Keratinocyte (primary cell): Measurements from ENCODE around the gene TMEM238L. TPM values are rescaled to one million over a fixed set of nuclear protein-coding genes. Genes with fewer than 3 reads are reported as not detected.

Experiments
- DNase-seq: peaks from one replicate; pipeline ENCODE4 v3.0.0-alpha.2; 2011; ENCODE audit warnings: low read depth, missing footprints, low spot score
- FAIRE-seq: peaks from 2 replicates; lab custom pipeline; 2011; peaks lifted over from hg19 to GRCh38; lab: Jason Lieb, UNC
- H2AFZ ChIP-seq: 2 replicates; pipeline ENCODE4 v1.6.0; 2012; ENCODE audit warnings: low read length, control low read depth, inconsistent platforms; ENCODE audit not compliant: control insufficient read depth
- H3K27ac ChIP-seq: 2 replicates; pipeline ENCODE4 v1.5.1; 2011; ENCODE audit warnings: low read length; ENCODE audit not compliant: control insufficient read depth, insufficient read depth
- H3K27me3 ChIP-seq: 3 replicates; pipeline ENCODE4 v1.6.0; 2011; ENCODE audit warnings: low read length; ENCODE audit not compliant: control insufficient read depth, insufficient read depth; ENCODE audit errors: extremely low read depth
- H3K36me3 ChIP-seq, 2 experiments: 2 replicates in 1 of 2; 3 replicates in 1 of 2; pipeline ENCODE4 v1.5.1; 2011; ENCODE audit warnings: low read length in 2 of 2, mild to moderate bottlenecking in 1 of 2; ENCODE audit not compliant: control insufficient read depth in 2 of 2, insufficient read depth in 2 of 2; ENCODE audit errors: extremely low read depth in 1 of 2
- H3K4me1 ChIP-seq: 3 replicates; pipeline ENCODE4 v1.5.1; 2011; ENCODE audit warnings: low read length; ENCODE audit not compliant: control insufficient read depth, insufficient read depth; ENCODE audit errors: extremely low read depth
- H3K4me2 ChIP-seq: 3 replicates; pipeline ENCODE4 v1.6.0; 2011; ENCODE audit warnings: low read depth, low read length; ENCODE audit not compliant: control insufficient read depth, insufficient read depth; ENCODE audit errors: extremely low read depth
- H3K4me3 ChIP-seq, 3 experiments: fragments of 200-600 bp in 1 of 3; sonication (generic) in 1 of 3; 2 replicates in 2 of 3; 3 replicates in 1 of 3; pipeline ENCODE4 v1.5.1; 2011 to 2016; ENCODE audit warnings: low read length in 3 of 3, mild to moderate bottlenecking in 3 of 3, control low read depth in 2 of 3, inconsistent platforms in 1 of 3, low read depth in 1 of 3, mixed read lengths in 1 of 3, mixed run types in 1 of 3, moderate library complexity in 1 of 3; ENCODE audit not compliant: control insufficient read depth in 2 of 3, insufficient read depth in 2 of 3; ENCODE audit errors: extremely low read depth in 1 of 3
- H3K79me2 ChIP-seq: 2 replicates; pipeline ENCODE4 v1.6.0; 2012; ENCODE audit warnings: low read length; ENCODE audit not compliant: control insufficient read depth, insufficient read depth
- H3K9ac ChIP-seq: 3 replicates; pipeline ENCODE4 v1.6.0; 2011; ENCODE audit warnings: low read length; ENCODE audit not compliant: control insufficient read depth, insufficient read depth; ENCODE audit errors: extremely low read depth
- H3K9me1 ChIP-seq: 3 replicates; pipeline ENCODE4 v1.6.0; 2011; ENCODE audit warnings: low read length; ENCODE audit not compliant: control insufficient read depth, insufficient read depth; ENCODE audit errors: extremely low read depth
- H3K9me3 ChIP-seq: 2 replicates; pipeline ENCODE4 v1.5.1; 2012; ENCODE audit warnings: low read depth, low read length; ENCODE audit not compliant: control insufficient read depth
- H4K20me1 ChIP-seq: 3 replicates; pipeline ENCODE4 v1.6.0; 2011; ENCODE audit warnings: low read length; ENCODE audit not compliant: control insufficient read depth, insufficient read depth; ENCODE audit errors: extremely low read depth
- CTCF ChIP-seq, 3 experiments: IDR thresholded peaks in 1 of 3; conservative IDR thresholded peaks in 1 of 3; optimal IDR thresholded peaks in 1 of 3; 2 replicates in 2 of 3; 3 replicates in 1 of 3; pipeline versions ENCODE3 to v1.5.1; 2011; ENCODE audit warnings: low read length in 3 of 3, mild to moderate bottlenecking in 3 of 3, moderate library complexity in 2 of 3, control low read depth in 1 of 3, inconsistent platforms in 1 of 3; ENCODE audit not compliant: insufficient read depth in 2 of 3; ENCODE audit errors: extremely low read depth in 1 of 3
- EZH2 ChIP-seq: IDR thresholded peaks from one replicate; pipeline ENCODE4 v1.6.1; 2012; ENCODE audit warnings: inconsistent platforms, mild to moderate bottlenecking, low read length, moderate library complexity
- dilution Hi-C: fragments of 300-500 bp; cut with MboI; formaldehyde crosslinking; loops from one replicate; pipeline ENCODE4 v1.7.0; 2020; ENCODE audit warnings: low sequenced_read_pairs; ENCODE audit not compliant: extremely low pct_ligation_motif_present
- polyA plus RNA-seq, 5 experiments: library from polyadenylated mRNA; depleted of rRNA in 3 of 5; stranded (reverse) in 3 of 5; stranded (forward) in 1 of 5; unstranded in 1 of 5; fragments of >200 nt; gene quantifications; 1 replicate in 1 of 5; 2 replicates in 3 of 5; 3 replicates in 1 of 5; pipeline versions ENCODE4 v1.2.1 to v1.2.3, GENCODE V29; 2011 to 2012; ENCODE audit warnings: missing spikeins in 2 of 5, low read depth in 1 of 5, low replicate concordance in 1 of 5

Gene TMEM238L
- polyA plus RNA-seq, 1 donor (not counting 4 experiments of a cell fraction or from before 2014, with no cell fraction given) = not detected

GRCh38 chr17:10790491-10791401 lies 13.2 kb downstream of the TMEM238L start:
- Histone ChIP-seq H2AFZ (peak overlapping the region; percentile 71), H3K27me3 (no peaks in the 10 kb centered on the region), H3K4me2 (peak overlapping the region; percentile 47), H3K9me1 (no peaks in the 10 kb centered on the region), H3K79me2 (no peaks in the 10 kb centered on the region), H3K36me3 (no peaks in the 10 kb centered on the region), H3K9me3 (no peaks in the 10 kb centered on the region), H4K20me1 (no peaks in the 10 kb centered on the region), H3K4me3 (no peak overlapping the region), H3K4me1 (peaks cover 28% of the 10 kb centered on the region), H3K27ac (peak overlapping the region; percentile 91), H3K9ac (peak overlapping the region; percentile 65)
- peak; percentile 80 for FAIRE-seq
- peak; percentile 88 for DNase-seq
- dilution Hi-C loops = no loop called here
- TF ChIP-seq EZH2 (no peak), CTCF (optimal IDR thresholded peaks at IDR 0.05 in 1 of 3, IDR thresholded peaks at IDR 0.05 in 1 of 3, conservative IDR thresholded peaks at IDR 0.05 in 1 of 3; ENCODE audit: extremely low read depth in 1 of 3, insufficient read depth in 2 of 3, low read length in 3 of 3) (no peak)

GRCh38 chr17:10789694-10790271 lies 14.1 kb downstream of the TMEM238L start:
- Histone ChIP-seq H3K9ac (no peak overlapping the region), H3K79me2 (no peaks in the 10 kb centered on the region), H3K27me3 (no peaks in the 10 kb centered on the region), H2AFZ (no peak overlapping the region), H3K36me3 (no peaks in the 10 kb centered on the region), H3K4me2 (no peak overlapping the region), H3K9me3 (no peaks in the 10 kb centered on the region), H3K27ac (no peak overlapping the region), H3K9me1 (no peaks in the 10 kb centered on the region), H3K4me3 (no peak overlapping the region), H3K4me1 (peaks cover 28% of the 10 kb centered on the region), H4K20me1 (no peaks in the 10 kb centered on the region)
- FAIRE-seq = no peak
- no peak for DNase-seq
- dilution Hi-C loops = no loop called here
- TF ChIP-seq EZH2 (no peak), CTCF (optimal IDR thresholded peaks at IDR 0.05 in 1 of 3, IDR thresholded peaks at IDR 0.05 in 1 of 3, conservative IDR thresholded peaks at IDR 0.05 in 1 of 3; ENCODE audit: extremely low read depth in 1 of 3, insufficient read depth in 2 of 3, low read length in 3 of 3) (no peak)
